ENCODE measurements around the gene ENTPD2.
A peak's percentile ranks its signal among the peaks of the same experiment; 100 is the strongest.

ENTPD2 gene

DNA sequence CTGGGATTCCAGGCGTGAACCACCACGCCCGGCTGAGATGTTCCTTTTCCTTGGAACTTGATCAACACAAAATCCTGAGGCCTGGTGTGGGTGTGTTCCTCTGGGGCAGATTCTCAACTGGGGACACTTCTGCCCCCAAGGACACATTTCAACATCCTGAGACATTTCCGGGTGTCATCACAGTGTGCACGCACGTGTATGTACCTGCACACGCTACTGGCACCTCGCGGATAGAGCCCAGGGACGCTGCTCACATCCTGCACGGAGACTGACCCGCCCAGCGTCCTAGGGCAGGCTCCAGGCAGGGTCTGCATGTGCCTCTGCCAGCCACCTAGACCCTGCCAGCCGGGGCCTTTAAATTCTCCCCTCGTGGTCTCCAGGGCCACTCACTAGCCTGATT, 8.5 kb upstream of the ENTPD2 start:
- ChIA-PET POLR2A (ENCODE audit: low non-redundant PET) (no interaction called here), CTCF (interaction anchor here (3.2 to 3.5 kb wide), 2 partner anchors 13 to 34 kb away, joined by 16 to 21 read pairs; partner anchors contain the start of gene ABCA2)
- H3K27ac ChIP-seq: peak overlapping the region; percentile 85
- TF ChIP-seq, protein P1, sequence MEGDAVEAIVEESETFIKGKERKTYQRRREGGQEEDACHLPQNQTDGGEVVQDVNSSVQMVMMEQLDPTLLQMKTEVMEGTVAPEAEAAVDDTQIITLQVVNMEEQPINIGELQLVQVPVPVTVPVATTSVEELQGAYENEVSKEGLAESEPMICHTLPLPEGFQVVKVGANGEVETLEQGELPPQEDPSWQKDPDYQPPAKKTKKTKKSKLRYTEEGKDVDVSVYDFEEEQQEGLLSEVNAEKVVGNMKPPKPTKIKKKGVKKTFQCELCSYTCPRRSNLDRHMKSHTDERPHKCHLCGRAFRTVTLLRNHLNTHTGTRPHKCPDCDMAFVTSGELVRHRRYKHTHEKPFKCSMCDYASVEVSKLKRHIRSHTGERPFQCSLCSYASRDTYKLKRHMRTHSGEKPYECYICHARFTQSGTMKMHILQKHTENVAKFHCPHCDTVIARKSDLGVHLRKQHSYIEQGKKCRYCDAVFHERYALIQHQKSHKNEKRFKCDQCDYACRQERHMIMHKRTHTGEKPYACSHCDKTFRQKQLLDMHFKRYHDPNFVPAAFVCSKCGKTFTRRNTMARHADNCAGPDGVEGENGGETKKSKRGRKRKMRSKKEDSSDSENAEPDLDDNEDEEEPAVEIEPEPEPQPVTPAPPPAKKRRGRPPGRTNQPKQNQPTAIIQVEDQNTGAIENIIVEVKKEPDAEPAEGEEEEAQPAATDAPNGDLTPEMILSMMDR (conservative IDR thresholded peaks at IDR 0.05; ENCODE audit: low read depth): no peak
- DNase-seq (ENCODE audit: low spot score): no peak

DNA sequence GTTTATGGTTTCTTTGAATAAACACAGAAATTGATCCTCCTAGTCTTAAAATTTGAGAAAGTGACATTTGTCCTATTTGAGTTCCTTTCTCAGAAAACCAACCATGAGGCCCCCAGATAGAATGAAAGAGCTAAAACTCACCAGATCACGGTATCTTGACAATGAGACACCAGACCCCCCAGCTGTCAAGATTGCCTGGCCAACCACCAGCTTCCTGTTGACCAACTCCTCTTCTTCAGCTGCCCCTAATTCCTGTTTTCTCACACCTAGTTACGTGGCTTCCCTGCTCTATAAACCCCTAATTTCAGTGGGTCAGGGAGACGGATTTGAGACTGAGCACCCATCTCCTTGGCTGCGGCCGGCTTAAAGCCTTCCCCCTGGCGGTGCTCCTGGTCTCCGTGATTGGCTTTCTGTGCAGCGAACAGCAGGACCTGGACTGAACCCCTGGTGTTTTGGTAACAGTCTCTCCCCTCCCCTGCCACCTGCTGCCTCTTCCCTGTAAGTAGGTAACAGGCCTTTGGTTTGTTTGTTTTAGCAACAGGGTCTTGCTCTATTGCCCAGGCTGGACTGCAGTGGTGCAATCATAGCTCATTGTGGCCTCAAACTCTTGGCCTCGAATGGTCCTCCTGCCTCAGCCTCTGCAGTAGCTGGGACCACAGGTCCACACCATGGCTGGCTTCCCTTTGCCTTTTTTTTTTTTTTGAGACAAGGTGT, 4.8 kb upstream of the ENTPD2 start:
- POLR2A ChIA-PET (ENCODE audit: low non-redundant PET): interaction anchor here (0.6 to 0.7 kb wide), 2 partner anchors 26 to 232 kb away, joined by 3 to 4 read pairs; no protein-coding TSS in a partner anchor
- TF ChIP-seq, protein P1 (conservative IDR thresholded peaks at IDR 0.05; ENCODE audit: low read depth): no peak
- H3K27ac ChIP-seq: peak overlapping the region; percentile 49
- no peak for DNase-seq (ENCODE audit: low spot score)
- CTCF ChIA-PET: interaction anchor here (0.5 to 1.5 kb wide), 4 partner anchors 9 to 385 kb away, joined by 3 to 5 read pairs (median 4); no protein-coding TSS in a partner anchor

DNA sequence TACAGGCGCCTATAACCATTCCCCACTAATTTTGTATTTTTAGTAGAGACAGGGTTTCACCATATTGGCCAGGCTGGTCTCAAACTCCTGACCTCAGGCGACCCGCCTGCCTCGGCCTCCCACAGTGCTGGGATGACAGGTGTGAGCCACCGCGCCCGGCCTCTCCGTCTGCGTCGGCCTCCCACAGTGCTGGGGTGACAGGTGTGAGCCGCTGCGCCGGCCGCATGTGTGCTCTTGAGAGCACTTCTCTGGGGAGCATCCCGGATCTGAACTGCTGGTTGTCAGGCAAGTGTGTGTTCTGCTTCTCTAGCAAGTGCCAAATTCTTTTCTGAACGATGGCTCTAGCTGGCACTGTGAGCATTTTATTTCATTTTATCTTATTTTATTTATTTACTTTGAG, 3.7 kb upstream of the ENTPD2 start:
- TF ChIP-seq, protein P1 (conservative IDR thresholded peaks at IDR 0.05; ENCODE audit: low read depth): no peak
- DNase-seq (ENCODE audit: low spot score): no peak
- H3K27ac ChIP-seq: peak overlapping the region; percentile 49
- ChIA-PET POLR2A (ENCODE audit: low non-redundant PET) (no interaction called here), CTCF (no interaction called here)

DNA sequence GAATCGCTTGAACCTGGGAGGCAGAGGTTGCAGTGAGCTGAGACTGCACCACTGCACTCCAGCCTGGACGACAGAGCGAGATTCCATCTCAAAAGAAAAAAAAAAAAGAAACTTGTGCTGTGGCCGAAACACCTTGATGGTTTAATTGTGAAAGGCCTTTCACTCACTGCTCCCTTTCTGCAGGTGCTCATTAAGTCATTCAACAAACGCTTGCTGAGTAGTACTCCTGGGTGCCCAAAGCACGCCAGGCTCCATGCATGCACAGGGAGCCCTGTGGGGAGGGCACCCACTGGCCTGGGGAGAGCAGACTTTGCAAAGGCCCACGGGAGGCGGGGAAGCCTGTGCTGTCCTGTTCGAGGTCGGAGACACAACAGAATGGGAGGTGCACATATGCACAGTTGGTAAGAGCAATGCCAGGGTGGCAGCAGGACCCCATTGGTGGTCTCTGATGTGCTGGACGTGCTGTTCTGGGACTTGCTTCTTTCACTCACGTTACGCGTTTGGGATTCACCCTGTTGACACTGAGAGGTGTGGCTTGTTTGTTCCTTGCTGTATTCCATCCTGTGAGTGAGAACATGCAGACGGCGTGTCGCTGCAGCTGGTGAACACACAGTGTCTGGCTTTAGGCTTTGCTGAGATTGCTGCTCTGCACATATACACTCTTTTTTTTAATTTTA, 3.0 kb upstream of the ENTPD2 start:
- peak overlapping the region; percentile 89 for H3K27ac ChIP-seq
- ChIA-PET POLR2A (ENCODE audit: low non-redundant PET) (interaction anchor here (0.7 kb wide), 1 partner anchor 100 kb away, joined by 6 read pairs; no protein-coding TSS in a partner anchor), CTCF (interaction anchor here (2.0 to 4.9 kb wide), 2 partner anchors 7 to 10 kb away, joined by 27 to 54 read pairs; partner anchors contain the start of gene NPDC1)
- DNase-seq (ENCODE audit: low spot score): no peak
- TF ChIP-seq, protein P1 (conservative IDR thresholded peaks at IDR 0.05; ENCODE audit: low read depth): no peak

DNA sequence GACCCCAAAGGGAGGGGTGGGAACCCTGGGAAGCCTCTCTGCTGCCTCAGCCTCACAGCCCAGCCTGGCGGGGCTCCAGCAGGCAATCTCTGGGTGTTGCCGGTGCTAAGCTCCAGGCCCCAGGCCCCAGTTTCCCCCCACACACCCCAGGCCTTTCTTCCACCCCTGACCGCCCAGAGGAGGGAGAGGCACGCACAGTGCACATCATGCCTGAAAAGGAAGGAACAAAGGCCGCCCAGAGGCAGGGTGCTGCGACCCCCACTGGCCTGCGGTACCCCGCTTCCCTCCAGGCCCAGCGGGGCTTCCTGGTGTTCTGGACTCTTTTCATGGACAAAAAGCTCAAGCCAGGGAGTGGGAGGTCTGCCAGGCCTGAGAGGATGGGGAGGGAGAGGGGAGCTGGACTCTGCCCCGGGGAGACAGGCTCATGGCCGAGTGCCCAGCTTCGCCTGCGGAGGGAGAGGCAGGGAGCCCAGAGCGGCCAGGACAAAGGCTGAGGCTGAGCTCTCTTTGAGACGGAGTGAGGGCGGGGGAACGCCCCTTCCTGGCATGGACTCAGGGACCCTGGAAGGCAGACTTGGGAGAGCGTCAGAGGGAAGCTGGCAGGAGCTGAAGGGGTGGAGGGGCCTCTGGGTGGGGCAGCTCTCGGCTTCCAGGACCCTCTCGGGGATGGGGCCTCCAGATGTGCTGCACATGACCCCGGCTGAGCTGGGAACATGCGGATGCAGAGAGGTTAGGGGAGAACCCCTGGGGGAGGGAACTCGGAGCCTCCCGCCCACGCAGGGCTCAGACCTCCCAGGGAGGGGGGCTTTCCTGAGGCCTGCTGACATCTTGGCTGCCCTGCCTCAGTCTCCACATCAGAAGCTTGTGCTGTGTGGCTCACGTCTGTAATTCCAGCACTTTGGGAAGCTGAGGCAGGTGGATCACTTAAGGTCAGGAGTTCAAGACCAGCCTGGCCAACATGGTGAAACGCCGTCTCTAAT, 1.8 kb upstream of the ENTPD2 start:
- TF ChIP-seq, protein P1 (conservative IDR thresholded peaks at IDR 0.05; ENCODE audit: low read depth): no peak
- CTCF ChIA-PET: interaction anchor here (0.6 to 4.9 kb wide), 8 partner anchors 8 to 80 kb away, joined by 3 to 54 read pairs (median 6); partner anchors contain the start of genes NPDC1 and SAPCD2
- POLR2A ChIA-PET (ENCODE audit: low non-redundant PET): interaction anchor here (0.6 kb wide), 1 partner anchor 12 kb away, joined by 3 read pairs; no protein-coding TSS in a partner anchor
- peak; percentile 53 for DNase-seq (ENCODE audit: low spot score)
- peak overlapping the region; percentile 89 for H3K27ac ChIP-seq
